Erythroblast (primary cell): ENCODE data around the gene SLC7A14.

Experiments used
- GATA1 ChIP-seq: IDR thresholded peaks from 2 replicates; pipeline ENCODE4 v1.6.1; 2011; ENCODE audit warnings: low read depth, mild to moderate bottlenecking, control low read depth, low read length, moderate library complexity
- POLR2A ChIP-seq: IDR thresholded peaks from 2 replicates; pipeline ENCODE4 v1.6.1; 2011; ENCODE audit warnings: mild to moderate bottlenecking, low read length

- TF ChIP-seq POLR2A (no peak), GATA1 (no peak)
Observed at GRCh38 chr3:170572665-170573253, 13.1 kb downstream of the SLC7A14 start.
